Measurements from ENCODE around the gene PNMA8B.

The PNMA8B gene

DNA sequence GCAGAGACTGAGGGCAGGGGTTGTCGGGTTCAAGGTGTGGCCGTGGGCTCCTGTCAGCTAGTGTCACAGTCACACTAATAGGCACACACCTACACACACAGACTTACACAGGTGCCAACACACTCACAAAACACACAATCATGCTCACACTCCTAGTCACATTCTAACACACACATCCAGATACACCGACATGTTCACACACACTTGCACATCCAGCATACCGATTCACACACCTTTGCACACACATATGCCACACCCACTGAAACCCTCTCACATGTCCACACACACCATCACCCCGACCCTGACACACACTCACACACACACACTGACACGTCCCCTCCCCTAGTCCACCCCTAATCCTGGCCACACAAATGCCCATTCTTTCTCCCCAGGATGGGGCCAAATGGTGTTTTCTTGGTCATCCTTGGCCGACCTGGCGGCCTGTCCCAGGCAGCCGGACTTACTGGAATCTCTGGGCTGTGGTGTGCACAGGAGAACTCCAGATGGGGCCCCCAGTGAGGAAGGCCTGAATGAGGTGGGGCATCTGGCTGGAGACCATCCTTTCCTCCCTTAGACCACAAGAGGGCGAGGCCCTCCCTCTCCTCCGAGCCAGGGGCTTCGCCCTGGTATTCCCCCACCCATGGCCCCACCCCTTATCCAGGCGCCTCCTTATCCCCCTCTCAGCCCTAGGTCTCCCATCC, 19.1 kb upstream of the PNMA8B start:
- TF ChIP-seq, protein P1, sequence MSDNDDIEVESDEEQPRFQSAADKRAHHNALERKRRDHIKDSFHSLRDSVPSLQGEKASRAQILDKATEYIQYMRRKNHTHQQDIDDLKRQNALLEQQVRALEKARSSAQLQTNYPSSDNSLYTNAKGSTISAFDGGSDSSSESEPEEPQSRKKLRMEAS (IDR thresholded peaks at IDR 0.05), result no peak
- no peak for TF ChIP-seq EP300 (IDR thresholded peaks at IDR 0.05; ENCODE audit: borderline replicate concordance)
- no peak for TF ChIP-seq TEAD4 (IDR thresholded peaks at IDR 0.05)
- TF ChIP-seq TAF1 (IDR thresholded peaks at IDR 0.05; ENCODE audit: low read depth), result no peak
- TF ChIP-seq NFIC (IDR thresholded peaks at IDR 0.05), result no peak
- TF ChIP-seq EGR1 (IDR thresholded peaks at IDR 0.05), result no peak
- TF ChIP-seq CEBPB (IDR thresholded peaks at IDR 0.05), result no peak
- TF ChIP-seq RAD21 (IDR thresholded peaks at IDR 0.05; ENCODE audit: low read depth), result no peak

DNA sequence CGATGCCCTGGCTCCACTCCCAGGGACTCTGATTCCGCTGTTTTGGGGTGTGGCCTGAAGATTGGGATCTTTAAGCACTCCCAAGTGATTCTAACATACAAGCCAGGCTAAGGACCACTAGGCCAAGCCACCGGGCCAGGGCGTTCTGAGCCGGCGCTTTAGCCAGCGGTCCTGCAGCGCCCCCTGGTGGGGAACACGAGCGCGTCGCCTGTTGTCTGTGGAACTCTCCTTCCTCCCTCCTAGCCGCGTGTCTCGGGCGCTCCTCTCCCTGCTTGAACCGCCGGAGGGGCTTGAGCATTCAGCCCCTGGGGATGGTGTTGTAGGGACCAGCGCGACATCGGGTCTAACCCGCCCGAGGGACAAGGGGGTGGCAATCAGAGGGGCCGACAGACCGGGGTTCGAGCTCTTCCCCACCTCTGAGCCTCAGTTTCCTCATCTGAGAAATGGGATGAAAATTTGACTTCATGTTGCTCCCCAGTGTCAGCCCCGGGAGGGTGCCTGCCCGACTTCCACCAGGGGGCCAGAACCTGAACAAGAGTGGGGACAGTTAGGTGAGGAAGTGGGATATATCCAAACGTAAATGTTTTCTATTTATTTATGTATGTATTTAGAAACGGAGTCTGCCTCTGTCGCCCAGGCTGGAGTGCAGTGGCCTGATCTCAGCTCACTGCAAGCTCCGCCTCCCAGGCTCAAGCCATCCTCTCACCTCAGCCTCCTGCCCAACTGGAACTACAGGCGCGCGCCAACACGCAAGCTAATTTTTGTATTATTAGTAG, 18.0 kb upstream of the PNMA8B start:
- TF ChIP-seq YY1 (IDR thresholded peaks at IDR 0.05; ENCODE audit: low read depth), result no peak
- TF ChIP-seq, protein P1 (IDR thresholded peaks at IDR 0.05), result peak; percentile 37; the same call in 1 of the 2 replicates
- TF ChIP-seq FOXM1 (IDR thresholded peaks at IDR 0.05; ENCODE audit: borderline replicate concordance, low read depth), result no peak
- TF ChIP-seq CREB1 (IDR thresholded peaks at IDR 0.05; ENCODE audit: low read depth), result no peak
- TF ChIP-seq, protein P2, sequence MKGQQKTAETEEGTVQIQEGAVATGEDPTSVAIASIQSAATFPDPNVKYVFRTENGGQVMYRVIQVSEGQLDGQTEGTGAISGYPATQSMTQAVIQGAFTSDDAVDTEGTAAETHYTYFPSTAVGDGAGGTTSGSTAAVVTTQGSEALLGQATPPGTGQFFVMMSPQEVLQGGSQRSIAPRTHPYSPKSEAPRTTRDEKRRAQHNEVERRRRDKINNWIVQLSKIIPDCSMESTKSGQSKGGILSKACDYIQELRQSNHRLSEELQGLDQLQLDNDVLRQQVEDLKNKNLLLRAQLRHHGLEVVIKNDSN (IDR thresholded peaks at IDR 0.05), result no peak
- peak; percentile 92 for TF ChIP-seq RAD21 (IDR thresholded peaks at IDR 0.05; ENCODE audit: low read depth)
- TF ChIP-seq TEAD4 (IDR thresholded peaks at IDR 0.05), result no peak
- TF ChIP-seq TCF12 (IDR thresholded peaks at IDR 0.05; ENCODE audit: low read depth), result no peak
- TF ChIP-seq NFIC (IDR thresholded peaks at IDR 0.05), result no peak

DNA sequence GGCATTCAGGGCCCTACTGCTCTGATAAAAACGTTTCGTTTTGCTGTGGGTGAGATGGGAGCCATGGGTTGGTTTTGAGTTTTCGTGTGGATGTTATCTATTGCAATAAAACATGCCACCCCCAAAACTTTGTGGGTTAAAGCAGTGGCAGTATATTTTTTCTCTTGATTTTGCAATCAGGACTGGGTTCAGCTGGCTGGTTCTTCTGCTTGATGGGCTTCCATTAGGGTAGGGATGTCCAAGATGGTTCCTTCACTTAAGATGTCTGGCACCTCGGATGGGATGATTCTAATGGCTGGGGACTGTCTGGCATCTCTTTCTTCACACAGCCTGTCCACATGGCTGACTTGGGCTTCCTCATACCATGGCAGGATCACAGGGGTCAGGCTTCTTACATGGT, 15.6 kb upstream of the PNMA8B start:
- TF ChIP-seq EGR1 (IDR thresholded peaks at IDR 0.05) (no peak), NFIC (IDR thresholded peaks at IDR 0.05) (no peak), EP300 (IDR thresholded peaks at IDR 0.05; ENCODE audit: borderline replicate concordance) (no peak)

DNA sequence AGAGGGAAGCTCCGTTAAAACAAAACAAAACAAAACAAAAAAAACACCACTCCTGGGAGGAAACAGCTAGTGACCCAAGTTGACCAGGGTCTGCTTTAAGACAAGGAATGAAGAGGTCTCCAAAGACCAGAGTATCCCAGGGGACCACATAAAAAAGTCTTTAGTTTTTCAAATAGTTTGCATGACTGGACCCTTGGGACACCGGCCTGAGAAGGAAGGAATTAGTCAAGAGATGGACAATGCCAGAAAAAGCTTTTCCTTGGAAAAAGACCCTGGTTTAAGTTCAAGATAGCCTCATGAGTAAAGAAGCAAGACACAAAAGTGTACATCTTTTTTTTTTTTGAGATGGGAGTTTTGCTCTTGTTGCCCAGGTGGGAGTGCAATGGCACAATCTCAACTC, 12.5 kb upstream of the PNMA8B start:
- TF ChIP-seq TEAD4 (IDR thresholded peaks at IDR 0.05) (no peak), CEBPB (IDR thresholded peaks at IDR 0.05) (no peak), YY1 (IDR thresholded peaks at IDR 0.05; ENCODE audit: low read depth) (no peak), EGR1 (IDR thresholded peaks at IDR 0.05) (no peak), CREB1 (IDR thresholded peaks at IDR 0.05; ENCODE audit: low read depth) (no peak), ZBTB7A (IDR thresholded peaks at IDR 0.05; ENCODE audit: low read depth) (no peak), RAD21 (IDR thresholded peaks at IDR 0.05; ENCODE audit: low read depth) (no peak), NFIC (IDR thresholded peaks at IDR 0.05) (no peak), TAF1 (IDR thresholded peaks at IDR 0.05; ENCODE audit: low read depth) (no peak), TCF12 (IDR thresholded peaks at IDR 0.05; ENCODE audit: low read depth) (no peak), EP300 (IDR thresholded peaks at IDR 0.05; ENCODE audit: borderline replicate concordance) (no peak)
- TF ChIP-seq, protein P1 (IDR thresholded peaks at IDR 0.05), result no peak
- TF ChIP-seq, protein P3, sequence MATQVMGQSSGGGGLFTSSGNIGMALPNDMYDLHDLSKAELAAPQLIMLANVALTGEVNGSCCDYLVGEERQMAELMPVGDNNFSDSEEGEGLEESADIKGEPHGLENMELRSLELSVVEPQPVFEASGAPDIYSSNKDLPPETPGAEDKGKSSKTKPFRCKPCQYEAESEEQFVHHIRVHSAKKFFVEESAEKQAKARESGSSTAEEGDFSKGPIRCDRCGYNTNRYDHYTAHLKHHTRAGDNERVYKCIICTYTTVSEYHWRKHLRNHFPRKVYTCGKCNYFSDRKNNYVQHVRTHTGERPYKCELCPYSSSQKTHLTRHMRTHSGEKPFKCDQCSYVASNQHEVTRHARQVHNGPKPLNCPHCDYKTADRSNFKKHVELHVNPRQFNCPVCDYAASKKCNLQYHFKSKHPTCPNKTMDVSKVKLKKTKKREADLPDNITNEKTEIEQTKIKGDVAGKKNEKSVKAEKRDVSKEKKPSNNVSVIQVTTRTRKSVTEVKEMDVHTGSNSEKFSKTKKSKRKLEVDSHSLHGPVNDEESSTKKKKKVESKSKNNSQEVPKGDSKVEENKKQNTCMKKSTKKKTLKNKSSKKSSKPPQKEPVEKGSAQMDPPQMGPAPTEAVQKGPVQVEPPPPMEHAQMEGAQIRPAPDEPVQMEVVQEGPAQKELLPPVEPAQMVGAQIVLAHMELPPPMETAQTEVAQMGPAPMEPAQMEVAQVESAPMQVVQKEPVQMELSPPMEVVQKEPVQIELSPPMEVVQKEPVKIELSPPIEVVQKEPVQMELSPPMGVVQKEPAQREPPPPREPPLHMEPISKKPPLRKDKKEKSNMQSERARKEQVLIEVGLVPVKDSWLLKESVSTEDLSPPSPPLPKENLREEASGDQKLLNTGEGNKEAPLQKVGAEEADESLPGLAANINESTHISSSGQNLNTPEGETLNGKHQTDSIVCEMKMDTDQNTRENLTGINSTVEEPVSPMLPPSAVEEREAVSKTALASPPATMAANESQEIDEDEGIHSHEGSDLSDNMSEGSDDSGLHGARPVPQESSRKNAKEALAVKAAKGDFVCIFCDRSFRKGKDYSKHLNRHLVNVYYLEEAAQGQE (IDR thresholded peaks at IDR 0.05; ENCODE audit: low read depth), result no peak

DNA sequence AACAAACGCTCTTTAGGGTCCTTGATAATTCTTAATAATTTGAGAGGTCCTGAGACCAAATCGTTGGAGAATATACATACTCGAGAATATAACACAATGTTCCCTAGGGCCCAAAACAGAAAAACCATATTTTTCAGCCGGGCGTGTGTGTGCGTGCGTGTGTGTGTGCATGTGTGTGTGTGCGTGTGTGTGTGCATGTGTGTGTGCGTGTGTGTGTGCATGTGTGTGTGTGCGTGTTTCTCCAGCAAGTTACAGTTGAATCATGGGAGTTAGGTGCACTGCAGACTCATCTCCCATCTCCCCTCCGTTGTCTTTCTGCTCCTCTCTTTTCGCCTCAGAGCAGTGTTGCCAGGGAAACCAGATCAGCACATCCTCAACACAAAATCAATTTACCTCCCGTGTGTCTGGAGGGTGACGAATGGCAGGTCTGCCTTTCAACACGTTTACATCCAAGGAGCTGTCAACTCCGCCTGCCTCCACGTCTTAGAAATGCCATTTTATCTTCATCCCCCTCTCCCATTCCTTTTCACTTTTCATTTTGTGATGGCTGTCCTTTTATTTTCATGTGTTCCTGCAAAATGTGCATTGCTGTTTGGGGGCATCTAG, 8.3 kb upstream of the PNMA8B start:
- TF ChIP-seq, protein P1 (IDR thresholded peaks at IDR 0.05), result no peak
- no peak for TF ChIP-seq FOXM1 (IDR thresholded peaks at IDR 0.05; ENCODE audit: borderline replicate concordance, low read depth)
- TF ChIP-seq TAF1 (IDR thresholded peaks at IDR 0.05; ENCODE audit: low read depth), result no peak
- TF ChIP-seq YY1 (IDR thresholded peaks at IDR 0.05; ENCODE audit: low read depth), result no peak
- TF ChIP-seq, protein P3 (IDR thresholded peaks at IDR 0.05; ENCODE audit: low read depth), result no peak
- no peak for TF ChIP-seq ZBTB7A (IDR thresholded peaks at IDR 0.05; ENCODE audit: low read depth)
- no peak for TF ChIP-seq NFIC (IDR thresholded peaks at IDR 0.05)
- no peak for TF ChIP-seq CEBPB (IDR thresholded peaks at IDR 0.05)

Data from Ishikawa (cell line).